NCI-H2081 (cell line): ENCODE data around the gene PDCD7.
A peak's percentile ranks its signal among the peaks of the same experiment; 100 is the strongest.
"Not testable (repeated sequence)": the region's sequence is repeated elsewhere in the genome, so short reads cannot be mapped to it uniquely, and the experiment has no call there.

ENCODE experiments used
- DNase-seq, 2 experiments: peaks; one replicate each; lab custom pipeline; 2025; lab: John Stamatoyannopoulos, UW

PDCD7 gene

GRCh38 chr15:65130941-65131340 lies 2.7 kb downstream of the PDCD7 start:
- peak in 1 of 2 experiments; percentile 12 for DNase-seq

GRCh38 chr15:65115542-65115941 lies 18.1 kb downstream of the PDCD7 start:
- DNase-seq: peak; percentile 51 to 87

GRCh38 chr15:65115086-65115485 lies 18.5 kb downstream of the PDCD7 start, which contains the start of gene UBAP1L:
Gene UBAP1L (minus strand): TSS chr15:65115200. CDS start chr15:65106215, 8,985 bp downstream.
- DNase-seq: peak in 1 of 2 experiments; percentile 10

- DNase-seq: no peak
Measured at GRCh38 chr15:65110676-65111292, 22.8 kb downstream of the PDCD7 start.

GRCh38 chr15:65106011-65106590 lies 27.5 kb downstream of the PDCD7 start:
- no peak for DNase-seq

GRCh38 chr15:65105038-65105437 lies 28.6 kb downstream of the PDCD7 start:
- DNase-seq: no peak

- no peak for DNase-seq
Measured at GRCh38 chr15:65102912-65103311, 30.7 kb downstream of the PDCD7 start.

GRCh38 chr15:65101891-65102708 lies 31.5 kb downstream of the PDCD7 start:
- DNase-seq: no peak

- peak in 1 of 2 experiments; percentile 5 for DNase-seq
Measured at GRCh38 chr15:65101411-65101890, 32.2 kb downstream of the PDCD7 start.

GRCh38 chr15:65100442-65100841 lies 33.2 kb downstream of the PDCD7 start:
- DNase-seq: no peak

- DNase-seq: not testable (repeated sequence)
Measured at GRCh38 chr15:65099801-65100200, 33.8 kb downstream of the PDCD7 start.

GRCh38 chr15:65099336-65099735 lies 34.3 kb downstream of the PDCD7 start:
- no peak for DNase-seq

- DNase-seq: no peak
Measured at GRCh38 chr15:65097651-65098263, 35.9 kb downstream of the PDCD7 start.

- DNase-seq: no peak
Measured at GRCh38 chr15:65096481-65097385, 36.9 kb downstream of the PDCD7 start.

GRCh38 chr15:65095747-65096104 lies 37.9 kb downstream of the PDCD7 start:
- no peak for DNase-seq

- no peak for DNase-seq
Measured at GRCh38 chr15:65095011-65095746, 38.4 kb downstream of the PDCD7 start.

GRCh38 chr15:65094294-65094995 lies 39.2 kb downstream of the PDCD7 start:
- no peak for DNase-seq

- not testable (repeated sequence) for DNase-seq
Measured at GRCh38 chr15:65093793-65094170, 39.8 kb downstream of the PDCD7 start.

GRCh38 chr15:65092911-65093792 lies 40.5 kb downstream of the PDCD7 start:
- no peak for DNase-seq
